Trophoblast cell (in vitro differentiated cells and primary cell): ENCODE data around the gene SOX21.

Source experiments
- DNase-seq, 2 donors: peaks; one replicate each; pipeline ENCODE4 v3.0.0-alpha.2; 2016
- H2AFZ ChIP-seq: 2 replicates; pipeline ENCODE4 v1.6.1; 2013; ENCODE audit warnings: low read length, moderate library complexity, mild to moderate bottlenecking; ENCODE audit not compliant: insufficient read depth, poor library complexity
- H2AK5ac ChIP-seq: 2 replicates; pipeline ENCODE4 v1.6.1; 2013; ENCODE audit warnings: mild to moderate bottlenecking, low read length
- H2BK120ac ChIP-seq: 2 replicates; pipeline ENCODE4 v1.6.1; 2013; ENCODE audit warnings: low read length, mild to moderate bottlenecking, moderate library complexity; ENCODE audit not compliant: insufficient read depth, poor library complexity
- H2BK12ac ChIP-seq: 2 replicates; pipeline ENCODE4 v1.6.1; 2013; ENCODE audit warnings: mild to moderate bottlenecking, low read length, moderate library complexity
- H2BK5ac ChIP-seq: 2 replicates; pipeline ENCODE4 v1.6.1; 2013; ENCODE audit warnings: low read length, low read depth, moderate library complexity, mild to moderate bottlenecking; ENCODE audit not compliant: poor library complexity
- H3K14ac ChIP-seq: 2 replicates; pipeline ENCODE4 v1.6.1; 2013; ENCODE audit warnings: mild to moderate bottlenecking, low read length
- H3K18ac ChIP-seq: 2 replicates; pipeline ENCODE4 v1.6.1; 2013; ENCODE audit warnings: mild to moderate bottlenecking, low read length
- H3K23ac ChIP-seq: 2 replicates; pipeline ENCODE4 v1.6.1; 2013; ENCODE audit warnings: low read length
- H3K27ac ChIP-seq: 2 replicates; pipeline ENCODE4 v1.5.1; 2013; ENCODE audit warnings: low read depth, mild to moderate bottlenecking, inconsistent platforms, low read length, moderate library complexity
- H3K27me3 ChIP-seq: 2 replicates; pipeline ENCODE4 v1.6.1; 2013; ENCODE audit warnings: inconsistent platforms, mild to moderate bottlenecking, low read length, moderate library complexity; ENCODE audit not compliant: insufficient read depth
- H3K36me3 ChIP-seq, 2 experiments: 1 replicate in 1 of 2; 2 replicates in 1 of 2; pipeline ENCODE4 v1.6.1; 2013; ENCODE audit warnings: low read length in 2 of 2, mild to moderate bottlenecking in 2 of 2, moderate library complexity in 1 of 2; ENCODE audit not compliant: insufficient read depth in 2 of 2, control insufficient read depth in 1 of 2
- H3K4ac ChIP-seq: 2 replicates; pipeline ENCODE4 v1.6.1; 2013; ENCODE audit warnings: low read depth, mild to moderate bottlenecking, low read length, moderate library complexity
- H3K4me1 ChIP-seq, 2 experiments: 1 replicate in 1 of 2; 2 replicates in 1 of 2; pipeline ENCODE4 v1.6.1; 2013; ENCODE audit warnings: low read length in 2 of 2, mild to moderate bottlenecking in 2 of 2, moderate library complexity in 1 of 2; ENCODE audit not compliant: insufficient read depth in 2 of 2, control insufficient read depth in 1 of 2
- H3K4me2 ChIP-seq: 2 replicates; pipeline ENCODE4 v1.6.1; 2013; ENCODE audit warnings: inconsistent platforms, mild to moderate bottlenecking, low read length, moderate library complexity
- H3K4me3 ChIP-seq: 2 replicates; pipeline ENCODE4 v1.5.1; 2013; ENCODE audit warnings: mild to moderate bottlenecking, low read depth, low read length, inconsistent platforms
- H3K79me1 ChIP-seq: one replicate; pipeline ENCODE4 v1.6.1; 2013; ENCODE audit warnings: low read length
- H3K79me2 ChIP-seq: 2 replicates; pipeline ENCODE4 v1.6.1; 2013; ENCODE audit warnings: low read length, mild to moderate bottlenecking; ENCODE audit not compliant: control insufficient read depth, insufficient read depth, poor library complexity
- H3K9ac ChIP-seq: 2 replicates; pipeline ENCODE4 v1.6.1; 2013; ENCODE audit warnings: mild to moderate bottlenecking, low read length
- H3K9me3 ChIP-seq: 2 replicates; pipeline ENCODE4 v1.6.1; 2013; ENCODE audit warnings: low read depth, mild to moderate bottlenecking, control low read depth, inconsistent platforms, low read length; ENCODE audit not compliant: insufficient read depth
- H4K12ac ChIP-seq: 2 replicates; pipeline ENCODE4 v1.6.1; 2013; ENCODE audit warnings: low read depth, mild to moderate bottlenecking, low read length, moderate library complexity
- H4K8ac ChIP-seq: 2 replicates; pipeline ENCODE4 v1.6.1; 2013; ENCODE audit warnings: low read depth, mild to moderate bottlenecking, low read length, moderate library complexity
- H4K91ac ChIP-seq: one replicate; pipeline ENCODE4 v1.6.1; 2013; ENCODE audit warnings: low read depth, mild to moderate bottlenecking, low read length, moderate library complexity
- WGBS: extraction: QIAGEN DNeasy Blood & Tissue Kit; methylation state at CpG from one replicate; pipeline ENCODE4 v1.1.7; 2013; ENCODE audit warnings: missing lambda C conversion rate; ENCODE audit not compliant: insufficient read length, insufficient coverage; ENCODE audit errors: extremely low coverage; 5-methylcytosine and 5-hydroxymethylcytosine counted together

SOX21 gene

GRCh38 chr13:94696171-94696570 is 16.2 kb downstream of the SOX21 start:
- no peak for DNase-seq
- no peak overlapping the region for H3K14ac ChIP-seq
- H4K91ac ChIP-seq, result no peak overlapping the region
- H4K12ac ChIP-seq, result no peak overlapping the region
- peaks cover 5 to 10% of the 10 kb centered on the region in 2 experiments for H3K4me1 ChIP-seq
- no peaks in the 10 kb centered on the region for H3K36me3 ChIP-seq
- H2BK12ac ChIP-seq, result no peak overlapping the region
- no peak overlapping the region for H4K8ac ChIP-seq
- no peaks in the 10 kb centered on the region for H3K9me3 ChIP-seq
- H3K27me3 ChIP-seq, result no peaks in the 10 kb centered on the region
- H3K79me1 ChIP-seq, result no peaks in the 10 kb centered on the region
- H2BK5ac ChIP-seq, result no peak overlapping the region
- H2BK120ac ChIP-seq, result no peak overlapping the region
- no peak overlapping the region for H3K4me3 ChIP-seq
- no peak overlapping the region for H3K4ac ChIP-seq
- H2AFZ ChIP-seq, result no peak overlapping the region
- H3K4me2 ChIP-seq, result no peak overlapping the region
- no CpG with 5 or more reads among the region's 1 CpG for WGBS
- H3K9ac ChIP-seq, result no peak overlapping the region
- H3K18ac ChIP-seq, result no peak overlapping the region
- no peak overlapping the region for H3K23ac ChIP-seq
- no peak overlapping the region for H2AK5ac ChIP-seq
- no peaks in the 10 kb centered on the region for H3K79me2 ChIP-seq
- H3K27ac ChIP-seq, result no peak overlapping the region

- no peak overlapping the region for H4K91ac ChIP-seq
- H3K79me1 ChIP-seq, result no peaks in the 10 kb centered on the region
- no peaks in the 10 kb centered on the region for H3K36me3 ChIP-seq
- H3K27ac ChIP-seq, result no peak overlapping the region
- DNase-seq, result no peak
- H3K4me3 ChIP-seq, result no peak overlapping the region
- no peaks in the 10 kb centered on the region for H3K4me1 ChIP-seq
- H4K12ac ChIP-seq, result no peak overlapping the region
- H3K4ac ChIP-seq, result no peak overlapping the region
- H3K9ac ChIP-seq, result no peak overlapping the region
- H3K4me2 ChIP-seq, result no peak overlapping the region
- no peak overlapping the region for H3K18ac ChIP-seq
- H2BK12ac ChIP-seq, result no peak overlapping the region
- no peak overlapping the region for H2BK5ac ChIP-seq
- no peak overlapping the region for H2BK120ac ChIP-seq
- H2AK5ac ChIP-seq, result no peak overlapping the region
- no CpG with 5 or more reads among the region's 4 CpGs for WGBS
- no peaks in the 10 kb centered on the region for H3K79me2 ChIP-seq
- no peak overlapping the region for H4K8ac ChIP-seq
- no peak overlapping the region for H2AFZ ChIP-seq
- H3K9me3 ChIP-seq, result no peaks in the 10 kb centered on the region
- no peak overlapping the region for H3K23ac ChIP-seq
- H3K27me3 ChIP-seq, result no peaks in the 10 kb centered on the region
- H3K14ac ChIP-seq, result no peak overlapping the region
Measured at GRCh38 chr13:94692030-94692429, 20.3 kb downstream of the SOX21 start.

- Histone ChIP-seq H2BK12ac (no peak overlapping the region), H3K79me1 (no peaks in the 10 kb centered on the region), H3K9me3 (no peaks in the 10 kb centered on the region), H3K18ac (no peak overlapping the region), H2AK5ac (no peak overlapping the region), H2AFZ (no peak overlapping the region), H3K4me1 (no peaks in the 10 kb centered on the region), H3K27ac (no peak overlapping the region), H3K4me2 (no peak overlapping the region), H3K4me3 (no peak overlapping the region), H3K36me3 (no peaks in the 10 kb centered on the region), H4K12ac (no peak overlapping the region), H4K91ac (no peak overlapping the region), H3K79me2 (no peaks in the 10 kb centered on the region), H2BK5ac (no peak overlapping the region), H2BK120ac (no peak overlapping the region), H3K14ac (no peak overlapping the region), H3K4ac (no peak overlapping the region), H4K8ac (no peak overlapping the region), H3K9ac (no peak overlapping the region), H3K27me3 (no peaks in the 10 kb centered on the region), H3K23ac (no peak overlapping the region)
- WGBS, result no CpG with 5 or more reads among the region's 5 CpGs
- no peak for DNase-seq
Measured at GRCh38 chr13:94683409-94683808, 28.9 kb downstream of the SOX21 start.

GRCh38 chr13:94682229-94682628 is 30.1 kb downstream of the SOX21 start:
- Histone ChIP-seq H2AK5ac (no peak overlapping the region), H4K91ac (no peak overlapping the region), H2BK120ac (no peak overlapping the region), H3K9me3 (no peaks in the 10 kb centered on the region), H3K4me2 (no peak overlapping the region), H3K4ac (no peak overlapping the region), H3K36me3 (no peaks in the 10 kb centered on the region), H3K23ac (no peak overlapping the region), H3K4me3 (no peak overlapping the region), H3K9ac (no peak overlapping the region), H3K14ac (no peak overlapping the region), H3K79me2 (no peaks in the 10 kb centered on the region), H4K12ac (no peak overlapping the region), H3K27me3 (no peaks in the 10 kb centered on the region), H2AFZ (no peak overlapping the region), H2BK12ac (no peak overlapping the region), H4K8ac (no peak overlapping the region), H3K27ac (no peak overlapping the region), H2BK5ac (no peak overlapping the region), H3K18ac (no peak overlapping the region), H3K79me1 (no peaks in the 10 kb centered on the region), H3K4me1 (no peaks in the 10 kb centered on the region)
- no CpG with 5 or more reads among the region's 2 CpGs for WGBS
- DNase-seq, result no peak
